KMS-11 (cell line): Measurements from ENCODE around the gene DIP2C.

ENCODE experiments used
- H2AFZ ChIP-seq: fragments of 200-600 bp; sonication (generic); 2 replicates; pipeline ENCODE4 v1.6.1; 2016; ENCODE audit warnings: antibody characterized with exemption, mixed run types, low read depth
- H3K27ac ChIP-seq: fragments of 200-600 bp; sonication (generic); 2 replicates; pipeline ENCODE4 v1.6.1; 2016; ENCODE audit warnings: mild to moderate bottlenecking, mixed run types
- H3K27me3 ChIP-seq: fragments of 200-600 bp; sonication (generic); 2 replicates; pipeline ENCODE4 v1.6.1; 2017; ENCODE audit warnings: mild to moderate bottlenecking, low read depth, mixed run types, moderate library complexity; ENCODE audit not compliant: insufficient read depth
- H3K36me3 ChIP-seq: fragments of 200-600 bp; sonication (generic); 2 replicates; pipeline ENCODE4 v1.6.1; 2017; ENCODE audit warnings: mild to moderate bottlenecking, mixed run types; ENCODE audit not compliant: insufficient read depth
- H3K4me1 ChIP-seq: fragments of 200-600 bp; sonication (generic); 2 replicates; pipeline ENCODE4 v1.6.1; 2016; ENCODE audit warnings: mild to moderate bottlenecking, low read depth, mixed run types; ENCODE audit not compliant: poor library complexity, severe bottlenecking
- H3K4me2 ChIP-seq: fragments of 200-600 bp; sonication (generic); 2 replicates; pipeline ENCODE4 v1.7.0; 2016; ENCODE audit warnings: mild to moderate bottlenecking, mixed run types
- H3K4me3 ChIP-seq: fragments of 200-600 bp; sonication (generic); IDR thresholded peaks from 2 replicates; pipeline ENCODE4 v1.6.1; 2017; ENCODE audit warnings: low read depth, low read length, mixed read lengths; ENCODE audit not compliant: insufficient read depth
- H3K79me2 ChIP-seq: fragments of 200-600 bp; sonication (generic); 2 replicates; pipeline ENCODE4 v1.6.1; 2016; ENCODE audit warnings: low read depth, mixed run types; ENCODE audit not compliant: insufficient read depth
- H3K9ac ChIP-seq: fragments of 200-600 bp; sonication (generic); 2 replicates; pipeline ENCODE4 v1.6.1; 2016; ENCODE audit warnings: mild to moderate bottlenecking, mixed run types
- H4K20me1 ChIP-seq: fragments of 200-600 bp; sonication (generic); 2 replicates; pipeline ENCODE4 v1.6.1; 2016; ENCODE audit warnings: mild to moderate bottlenecking, mixed run types; ENCODE audit not compliant: insufficient read depth
- TF ChIP-seq, protein P1 (sequence below): fragments of 200-600 bp; sonication (generic); conservative IDR thresholded peaks from 2 replicates; pipeline ENCODE4 v1.6.1; 2017; ENCODE audit warnings: low read depth, mild to moderate bottlenecking, antibody characterized with exemption, low read length, moderate library complexity, mixed read lengths

The DIP2C gene

GRCh38 chr10:494556-494955, 194.9 kb downstream of the DIP2C start:
- Histone ChIP-seq H3K9ac (no peak overlapping the region), H3K4me3 (no peak overlapping the region), H3K36me3 (no peaks in the 10 kb centered on the region), H3K27ac (no peak overlapping the region), H3K79me2 (peaks cover 22% of the 10 kb centered on the region; the same call in 1 of the 2 replicates), H3K27me3 (no peaks in the 10 kb centered on the region), H3K4me2 (no peak overlapping the region), H3K4me1 (peaks cover 10% of the 10 kb centered on the region), H4K20me1 (no peaks in the 10 kb centered on the region; the same call in 1 of the 2 replicates), H2AFZ (no peak overlapping the region)
- TF ChIP-seq, protein P1, sequence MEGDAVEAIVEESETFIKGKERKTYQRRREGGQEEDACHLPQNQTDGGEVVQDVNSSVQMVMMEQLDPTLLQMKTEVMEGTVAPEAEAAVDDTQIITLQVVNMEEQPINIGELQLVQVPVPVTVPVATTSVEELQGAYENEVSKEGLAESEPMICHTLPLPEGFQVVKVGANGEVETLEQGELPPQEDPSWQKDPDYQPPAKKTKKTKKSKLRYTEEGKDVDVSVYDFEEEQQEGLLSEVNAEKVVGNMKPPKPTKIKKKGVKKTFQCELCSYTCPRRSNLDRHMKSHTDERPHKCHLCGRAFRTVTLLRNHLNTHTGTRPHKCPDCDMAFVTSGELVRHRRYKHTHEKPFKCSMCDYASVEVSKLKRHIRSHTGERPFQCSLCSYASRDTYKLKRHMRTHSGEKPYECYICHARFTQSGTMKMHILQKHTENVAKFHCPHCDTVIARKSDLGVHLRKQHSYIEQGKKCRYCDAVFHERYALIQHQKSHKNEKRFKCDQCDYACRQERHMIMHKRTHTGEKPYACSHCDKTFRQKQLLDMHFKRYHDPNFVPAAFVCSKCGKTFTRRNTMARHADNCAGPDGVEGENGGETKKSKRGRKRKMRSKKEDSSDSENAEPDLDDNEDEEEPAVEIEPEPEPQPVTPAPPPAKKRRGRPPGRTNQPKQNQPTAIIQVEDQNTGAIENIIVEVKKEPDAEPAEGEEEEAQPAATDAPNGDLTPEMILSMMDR = no peak

GRCh38 chr10:494149-494542, 195.3 kb downstream of the DIP2C start:
- Histone ChIP-seq H3K4me2 (no peak overlapping the region), H3K27me3 (no peaks in the 10 kb centered on the region), H4K20me1 (no peaks in the 10 kb centered on the region; the same call in 1 of the 2 replicates), H3K4me1 (peaks cover 10% of the 10 kb centered on the region), H3K9ac (no peak overlapping the region), H3K27ac (no peak overlapping the region), H3K36me3 (no peaks in the 10 kb centered on the region), H3K79me2 (peaks cover 19% of the 10 kb centered on the region; the same call in 1 of the 2 replicates), H2AFZ (no peak overlapping the region), H3K4me3 (no peak overlapping the region)
- TF ChIP-seq, protein P1 = no peak

GRCh38 chr10:493391-494148, 195.9 kb downstream of the DIP2C start:
- TF ChIP-seq, protein P1 = no peak

DNA sequence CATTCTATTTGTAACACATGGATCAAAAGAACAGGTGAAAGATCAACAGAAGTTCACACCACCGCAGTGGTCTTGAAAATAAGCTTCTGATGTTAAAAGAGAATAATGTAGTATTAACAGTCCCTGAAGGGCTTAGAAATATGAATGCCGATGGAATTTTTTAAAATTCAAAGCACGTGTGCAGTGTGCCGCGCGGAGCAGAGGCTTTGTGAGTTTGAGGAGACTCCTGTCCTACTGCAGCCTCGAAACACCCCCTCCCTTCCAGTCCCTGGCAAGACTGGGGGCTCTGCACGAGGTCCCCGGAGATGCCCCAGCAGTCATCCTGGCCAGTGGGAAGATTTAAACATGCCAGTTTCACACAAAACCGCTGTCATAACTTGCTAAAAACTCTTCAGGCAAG, 196.6 kb downstream of the DIP2C start:
- TF ChIP-seq, protein P1 = no peak
- Histone ChIP-seq H3K27ac (no peak overlapping the region), H3K9ac (no peak overlapping the region), H4K20me1 (no peaks in the 10 kb centered on the region; the same call in 1 of the 2 replicates), H3K4me1 (peaks cover 10% of the 10 kb centered on the region), H3K4me2 (no peak overlapping the region), H3K79me2 (peaks cover 24% of the 10 kb centered on the region; the same call in 1 of the 2 replicates), H2AFZ (no peak overlapping the region), H3K36me3 (no peaks in the 10 kb centered on the region), H3K4me3 (no peak overlapping the region), H3K27me3 (no peaks in the 10 kb centered on the region)

More at GRCh38 chr10:493391-494148, 195.9 kb downstream of the DIP2C start:
- Histone ChIP-seq H3K9ac (no peak overlapping the region), H2AFZ (no peak overlapping the region), H3K4me1 (peaks cover 10% of the 10 kb centered on the region), H3K79me2 (peaks cover 19% of the 10 kb centered on the region; the same call in 1 of the 2 replicates), H3K27ac (no peak overlapping the region), H4K20me1 (no peaks in the 10 kb centered on the region; the same call in 1 of the 2 replicates), H3K4me2 (no peak overlapping the region), H3K27me3 (no peaks in the 10 kb centered on the region), H3K4me3 (no peak overlapping the region), H3K36me3 (no peaks in the 10 kb centered on the region)
